Measurements from ENCODE around the gene PROZ. TPM values are rescaled to one million over a fixed set of nuclear protein-coding genes. Genes with fewer than 3 reads are reported as not detected.
"Not testable (repeated sequence)": the region's sequence is repeated elsewhere in the genome, so short reads cannot be mapped to it uniquely, and the experiment has no call there.

The PROZ gene, protein sequence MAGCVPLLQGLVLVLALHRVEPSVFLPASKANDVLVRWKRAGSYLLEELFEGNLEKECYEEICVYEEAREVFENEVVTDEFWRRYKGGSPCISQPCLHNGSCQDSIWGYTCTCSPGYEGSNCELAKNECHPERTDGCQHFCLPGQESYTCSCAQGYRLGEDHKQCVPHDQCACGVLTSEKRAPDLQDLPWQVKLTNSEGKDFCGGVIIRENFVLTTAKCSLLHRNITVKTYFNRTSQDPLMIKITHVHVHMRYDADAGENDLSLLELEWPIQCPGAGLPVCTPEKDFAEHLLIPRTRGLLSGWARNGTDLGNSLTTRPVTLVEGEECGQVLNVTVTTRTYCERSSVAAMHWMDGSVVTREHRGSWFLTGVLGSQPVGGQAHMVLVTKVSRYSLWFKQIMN
- polyA plus RNA-seq (ENCODE audit: insufficient read length) = 0.17 TPM

DNA sequence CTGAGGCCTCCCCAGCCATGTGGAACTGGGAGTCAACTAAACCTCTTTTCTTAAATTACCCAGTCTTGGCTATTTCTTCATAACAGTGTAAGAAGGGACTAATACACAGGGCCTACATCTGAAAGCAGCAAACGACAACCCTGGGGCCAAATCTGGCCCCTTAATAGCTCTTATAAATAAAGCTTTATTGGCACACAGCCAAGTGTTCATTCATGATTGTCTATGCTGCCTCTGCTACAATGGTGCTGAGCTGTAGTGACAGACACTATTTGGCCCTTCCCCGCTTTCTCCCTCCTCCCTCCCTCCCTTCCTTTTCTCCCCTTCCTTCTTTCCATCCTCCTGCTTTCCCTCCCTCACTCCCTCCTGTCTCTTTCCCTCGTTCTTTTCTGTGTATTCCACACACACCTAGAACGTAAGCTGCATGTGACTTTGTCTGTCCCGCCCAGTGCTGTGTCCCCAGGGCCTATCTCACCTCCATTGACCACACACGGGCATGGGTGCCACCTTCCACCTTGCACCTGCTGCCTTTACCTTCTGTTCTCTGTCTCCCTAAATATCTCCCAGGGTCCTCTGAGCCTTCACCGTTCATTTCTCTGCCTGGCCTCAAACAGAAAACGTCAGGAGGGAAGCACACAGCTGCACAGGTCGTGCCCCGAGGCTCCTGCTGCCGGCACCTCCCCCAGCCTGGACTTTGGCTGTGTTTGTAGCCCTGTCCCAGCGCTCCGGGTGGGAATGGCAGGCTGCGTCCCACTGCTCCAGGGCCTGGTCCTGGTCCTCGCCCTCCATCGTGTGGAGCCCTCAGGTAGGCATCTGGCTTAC lies at the start of gene PROZ:
PROZ (plus strand) TSS at position 720 of the 819 bp plus-strand sequence; CDS start at position 733, 13 bp downstream.
- DNase-seq = no peak

DNA sequence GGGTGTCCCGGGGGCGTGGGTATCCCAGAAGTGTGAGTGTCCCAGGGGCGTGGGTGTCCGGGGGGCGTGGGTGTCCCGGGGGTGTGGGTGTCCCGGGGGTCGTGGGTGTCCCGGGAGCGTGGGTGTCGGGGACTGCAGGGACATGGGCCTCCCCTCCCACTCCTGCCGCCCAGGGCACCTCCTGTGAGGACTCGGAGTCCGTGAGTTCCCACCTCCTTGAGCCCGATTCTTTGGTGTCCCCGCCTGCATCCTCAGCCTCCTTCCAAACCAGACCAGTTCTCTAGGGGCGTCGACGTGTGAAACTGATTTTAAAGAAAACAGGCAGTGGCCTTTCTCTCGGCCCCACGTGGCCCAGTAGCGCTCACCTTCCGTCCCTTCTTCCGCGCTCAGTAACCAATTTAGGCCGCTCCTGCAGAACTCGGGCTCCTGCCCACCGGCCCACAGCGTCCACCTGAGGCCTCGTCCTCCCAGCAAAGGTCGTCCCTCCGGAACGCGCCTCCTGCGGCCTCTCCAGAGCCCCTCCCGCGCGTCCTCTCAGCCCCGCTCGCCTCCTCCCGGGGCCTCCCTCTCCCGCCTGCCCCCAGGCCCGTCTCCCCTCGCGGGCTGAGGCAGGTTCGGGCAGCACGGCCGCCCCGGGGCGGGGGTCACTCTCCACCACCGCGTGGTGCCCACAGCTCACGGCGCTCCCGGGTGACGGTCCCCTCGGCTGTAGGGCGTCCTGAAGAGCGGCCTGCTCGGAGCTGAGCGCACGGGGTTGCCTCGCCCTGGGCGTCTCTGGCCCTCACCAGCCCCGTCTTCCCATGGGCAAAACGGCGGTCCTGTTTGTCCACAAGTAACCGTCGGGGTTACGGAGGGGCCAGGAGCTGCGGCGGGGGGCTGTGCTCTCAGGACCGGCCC lies 49.0 kb upstream of the PROZ start:
- DNase-seq = peak; percentile 44

DNA sequence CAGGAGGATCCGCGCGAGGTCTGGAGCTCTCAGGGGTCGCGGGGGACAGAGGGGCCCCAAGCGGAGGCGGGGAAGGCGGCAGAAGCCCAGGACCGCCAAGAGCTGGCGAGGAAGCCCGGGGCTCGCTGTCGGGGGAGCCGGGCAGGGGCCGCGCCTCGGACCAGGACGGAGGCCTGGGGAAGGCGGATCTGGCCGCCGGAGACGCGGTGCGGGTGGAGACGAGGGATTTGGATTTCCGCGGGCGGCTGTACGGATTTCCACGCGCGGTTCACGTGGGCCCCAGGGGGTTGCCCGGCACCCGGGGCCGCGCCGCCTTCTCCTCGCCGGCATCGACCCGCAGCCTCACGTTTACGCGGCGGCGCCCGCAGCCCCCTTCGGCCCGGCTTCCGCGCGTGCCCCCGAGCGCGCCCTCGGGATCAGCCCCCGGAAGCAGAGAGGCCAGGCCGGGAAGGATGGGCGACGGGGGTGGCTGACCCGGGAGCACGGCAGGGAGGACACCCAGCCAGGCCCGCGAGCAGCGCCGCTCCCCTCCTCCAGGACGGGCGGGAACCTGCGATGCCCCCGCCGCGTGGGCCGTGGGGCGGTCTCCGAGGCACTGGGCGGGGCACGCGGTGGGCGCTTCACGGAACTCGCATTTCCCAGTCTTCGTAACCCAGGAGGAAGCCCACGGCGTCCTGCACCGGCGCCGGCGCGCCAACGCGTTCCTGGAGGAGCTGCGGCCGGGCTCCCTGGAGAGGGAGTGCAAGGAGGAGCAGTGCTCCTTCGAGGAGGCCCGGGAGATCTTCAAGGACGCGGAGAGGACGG lies 48.2 kb upstream of the PROZ start:
- DNase-seq = no peak

DNA sequence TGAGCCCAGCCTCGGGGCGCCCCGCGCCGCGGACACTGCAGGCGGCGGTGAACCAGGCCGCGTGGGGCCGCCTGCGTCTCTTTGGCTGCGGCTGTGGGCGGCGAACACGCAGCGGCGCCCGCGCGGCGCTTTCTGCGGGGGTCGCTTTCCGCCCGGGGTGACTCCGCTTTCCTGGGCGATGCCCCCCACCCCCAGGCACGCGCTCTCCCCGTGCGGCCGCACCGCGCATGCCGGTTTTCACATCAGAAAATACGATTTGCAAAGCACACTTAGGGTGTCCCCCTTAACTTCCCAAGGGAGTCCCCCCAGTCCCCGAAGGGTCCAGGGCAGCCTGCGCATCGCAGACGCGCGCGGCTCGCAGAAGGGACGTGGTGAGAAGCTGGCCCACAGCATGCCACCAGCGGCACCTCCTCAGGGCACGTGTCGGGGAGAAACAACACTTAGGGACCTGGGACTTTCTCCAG lies 47.6 kb upstream of the PROZ start:
- no peak for DNase-seq

DNA sequence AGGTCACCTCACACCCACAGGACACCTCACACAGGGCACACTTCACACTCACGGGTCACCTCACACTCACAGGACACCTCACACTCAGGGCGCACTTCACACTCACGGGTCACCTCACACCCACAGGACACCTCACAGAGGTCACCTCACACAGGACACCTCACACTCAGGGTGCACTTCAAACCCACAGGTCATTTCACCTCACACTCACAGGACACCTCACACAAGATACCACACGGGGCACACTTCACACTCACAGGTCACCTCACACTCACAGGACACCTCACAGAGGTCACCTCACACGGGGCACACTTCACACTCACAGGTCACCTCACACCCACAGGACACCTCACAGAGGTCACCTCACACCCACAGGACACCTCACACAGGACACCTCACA lies 46.6 kb upstream of the PROZ start:
- DNase-seq = not testable (repeated sequence)

DNA sequence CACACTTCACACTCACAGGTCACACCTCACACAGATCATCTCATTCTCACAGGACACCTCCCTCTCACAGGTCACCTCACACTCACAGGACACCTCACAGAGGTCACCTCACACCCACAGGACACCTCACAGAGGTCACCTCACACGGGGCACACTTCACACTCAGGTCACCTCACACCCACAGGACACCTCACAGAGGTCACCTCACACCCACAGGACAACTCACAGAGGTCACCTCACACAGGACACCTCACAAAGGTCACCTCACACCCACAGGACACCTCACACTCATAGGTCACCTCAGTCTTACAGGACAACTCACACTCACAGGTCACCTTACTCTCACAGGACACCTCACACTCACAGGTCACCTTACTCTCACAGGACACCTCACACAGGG lies 46.0 kb upstream of the PROZ start:
- not testable (repeated sequence) for DNase-seq

DNA sequence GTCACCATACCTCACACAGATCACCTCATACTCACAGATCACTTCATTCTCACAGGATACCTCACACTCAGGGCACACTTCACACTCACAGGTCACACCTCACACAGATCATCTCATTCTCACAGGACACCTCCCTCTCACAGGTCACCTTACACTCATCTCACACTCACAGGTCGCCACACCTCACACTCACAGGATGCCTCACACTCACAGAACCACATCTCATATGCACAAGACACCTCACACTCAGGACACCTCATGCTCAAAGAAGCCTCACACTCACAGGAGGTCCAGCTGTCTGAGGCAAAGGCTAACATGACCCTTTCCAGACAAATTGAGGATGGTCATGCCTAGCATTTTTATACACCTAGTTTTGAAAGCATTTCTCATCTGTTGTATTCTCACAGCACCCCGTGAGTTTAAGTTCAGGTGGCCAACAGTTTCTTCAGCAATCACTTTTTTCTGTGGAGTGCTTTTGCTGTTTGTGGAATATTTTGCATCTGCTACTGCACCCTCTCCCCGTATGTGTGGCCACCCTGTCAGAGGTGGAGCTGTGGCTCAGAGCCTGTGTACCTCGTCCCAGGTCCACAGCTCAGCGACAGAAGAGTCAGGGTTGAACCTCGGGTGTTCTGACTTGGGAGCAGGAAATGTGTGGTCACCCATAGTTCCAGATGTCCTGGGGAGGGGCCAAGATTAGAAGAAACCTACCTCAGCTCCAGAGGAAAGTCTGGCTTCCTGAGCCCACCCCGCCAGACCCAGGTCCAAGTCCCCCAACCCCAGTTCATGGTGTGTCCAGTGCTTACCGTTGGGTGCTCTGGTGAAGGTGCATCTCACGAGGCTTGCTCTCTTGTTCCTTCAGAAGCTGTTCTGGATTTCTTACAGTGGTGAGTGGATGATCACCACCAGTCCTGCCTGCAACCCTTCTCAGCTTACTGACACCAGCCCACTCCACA lies 45.3 kb upstream of the PROZ start:
- DNase-seq = no peak

DNA sequence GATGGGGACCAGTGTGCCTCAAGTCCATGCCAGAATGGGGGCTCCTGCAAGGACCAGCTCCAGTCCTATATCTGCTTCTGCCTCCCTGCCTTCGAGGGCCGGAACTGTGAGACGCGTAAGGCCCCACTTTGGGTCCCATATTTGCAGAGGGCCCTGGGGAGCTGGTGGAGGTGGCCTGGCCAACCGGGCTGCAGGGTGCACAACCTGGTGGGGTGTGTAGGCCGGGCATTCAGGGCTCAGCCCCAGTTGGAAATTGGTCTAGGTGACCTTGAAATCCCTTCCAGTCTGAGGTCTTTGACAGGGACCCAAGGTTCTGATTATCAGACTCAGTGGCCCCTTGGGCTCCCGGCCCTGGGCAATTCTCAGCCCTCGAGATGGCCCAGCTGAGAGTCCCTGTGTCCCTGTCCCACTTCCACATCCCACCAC lies 44.6 kb upstream of the PROZ start:
- no peak for DNase-seq

DNA sequence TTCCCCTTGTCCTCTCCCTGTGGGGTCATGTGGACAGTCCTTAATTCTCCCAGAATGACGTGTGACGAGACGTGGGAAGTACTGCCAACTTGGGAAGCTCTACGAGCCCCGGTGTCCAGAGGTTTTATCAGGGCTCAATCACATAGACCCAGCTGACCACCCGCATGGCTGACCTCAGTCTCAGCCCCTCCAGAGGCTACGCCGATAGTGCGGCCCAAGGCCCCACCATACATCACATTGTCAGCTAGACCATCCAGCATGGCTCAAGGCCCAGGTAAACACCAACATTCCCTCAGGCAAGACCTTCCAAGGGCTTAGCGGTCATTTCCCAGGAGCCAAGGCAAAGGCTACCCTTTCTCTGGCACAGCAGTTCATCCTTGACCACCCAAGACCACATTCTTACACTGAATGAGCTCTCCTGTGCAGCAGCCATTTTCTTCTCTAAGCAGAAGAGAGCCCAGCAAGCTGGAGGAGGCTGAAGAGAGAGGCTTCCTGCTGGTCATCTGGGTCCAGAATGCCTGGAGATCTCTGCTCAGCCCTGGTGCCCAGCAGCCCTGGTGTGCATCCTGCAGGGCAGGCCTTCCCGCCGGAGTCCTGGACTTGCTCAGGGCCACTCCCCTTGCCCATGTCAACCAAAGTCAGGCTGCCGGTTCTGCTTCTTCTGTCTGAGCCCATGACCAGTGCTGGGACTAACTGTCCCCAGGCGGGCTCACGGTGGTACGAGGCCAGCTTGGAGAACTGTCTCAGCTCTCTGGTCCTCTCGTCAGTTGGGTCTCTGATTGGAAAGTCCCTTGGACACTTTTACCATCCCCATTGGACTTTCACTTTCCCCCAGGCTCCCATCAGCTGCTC lies 43.7 kb upstream of the PROZ start:
- no peak for DNase-seq

DNA sequence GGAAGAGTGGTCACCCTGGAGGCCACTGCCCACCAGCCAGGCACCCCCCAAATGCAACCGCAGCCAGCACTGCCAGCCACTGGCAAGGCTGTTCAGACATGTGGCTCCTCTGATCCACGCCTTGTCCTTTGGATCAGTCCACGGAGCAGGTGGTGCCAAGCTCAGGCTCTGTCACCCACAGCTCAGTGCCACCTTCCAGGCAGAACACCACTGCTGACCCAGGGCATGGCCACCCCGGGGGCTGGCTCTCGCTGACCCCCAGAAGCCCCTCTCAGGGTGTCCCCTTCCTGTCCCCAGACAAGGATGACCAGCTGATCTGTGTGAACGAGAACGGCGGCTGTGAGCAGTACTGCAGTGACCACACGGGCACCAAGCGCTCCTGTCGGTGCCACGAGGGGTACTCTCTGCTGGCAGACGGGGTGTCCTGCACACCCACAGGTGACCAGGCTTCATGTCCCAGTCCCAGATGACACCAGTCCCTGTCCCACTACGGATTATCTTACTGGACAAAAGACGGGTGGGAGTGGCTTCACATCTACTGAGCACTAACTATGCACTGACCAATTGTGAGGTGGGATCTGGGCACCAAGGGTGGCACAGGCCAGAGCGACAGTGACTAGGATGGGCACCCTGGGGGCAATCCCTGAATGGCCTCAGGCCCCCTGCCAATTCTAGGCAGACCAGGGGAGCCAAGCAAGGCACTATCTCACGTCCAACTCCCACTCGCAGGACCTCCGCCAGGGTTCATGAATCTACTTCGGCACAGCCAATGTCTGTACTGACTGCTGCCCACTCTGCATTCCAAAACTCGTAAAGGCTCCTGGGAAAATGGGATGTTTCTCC lies 42.9 kb upstream of the PROZ start:
- no peak for DNase-seq

DNA sequence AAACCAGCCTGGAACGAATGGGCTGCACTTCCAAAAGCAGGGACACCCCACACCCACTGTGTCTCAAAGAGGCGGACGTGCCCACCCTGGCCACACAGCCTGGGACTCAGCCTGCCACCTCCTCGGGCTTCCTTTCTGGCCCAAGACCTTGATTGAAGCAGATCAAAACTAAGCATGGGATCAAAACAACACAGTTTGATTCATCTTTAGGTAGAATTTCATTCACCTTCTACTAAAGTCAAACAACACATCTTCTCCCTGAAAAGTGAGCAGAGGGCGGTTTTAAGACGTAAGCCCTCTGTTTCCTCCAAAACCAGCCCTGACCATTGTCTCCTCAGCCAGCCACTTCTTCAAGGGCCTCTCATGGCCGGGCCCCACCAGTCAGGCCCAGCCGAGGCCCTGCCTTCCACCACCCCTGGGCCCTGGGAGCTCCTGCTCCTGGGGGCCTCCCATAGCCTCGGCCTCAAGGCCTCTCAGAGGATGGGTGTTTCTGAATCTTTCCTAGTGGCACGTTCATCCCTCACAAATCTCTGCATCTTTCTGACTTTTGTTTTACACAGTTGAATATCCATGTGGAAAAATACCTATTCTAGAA lies 42.1 kb upstream of the PROZ start:
- no peak for DNase-seq

DNA sequence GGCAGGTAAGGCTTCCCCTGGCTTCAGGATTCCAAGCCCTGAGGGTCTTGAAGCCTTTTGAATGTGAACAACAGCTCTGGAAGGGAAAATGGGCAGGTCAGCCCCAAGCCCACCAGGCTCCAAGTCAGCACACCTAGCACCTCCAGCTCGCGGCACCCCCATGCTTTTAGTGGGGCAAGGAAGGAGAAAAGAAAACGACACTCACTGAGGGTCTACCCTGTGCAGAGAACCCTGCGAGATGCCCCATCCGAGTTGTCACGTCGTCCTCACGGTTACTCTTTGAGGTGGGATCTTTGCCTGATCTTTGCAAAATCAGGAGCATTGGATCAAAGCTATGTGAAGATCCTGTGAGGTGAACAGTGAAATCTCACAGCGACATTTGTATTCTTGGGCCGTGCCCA lies 41.6 kb upstream of the PROZ start:
- DNase-seq = no peak

DNA sequence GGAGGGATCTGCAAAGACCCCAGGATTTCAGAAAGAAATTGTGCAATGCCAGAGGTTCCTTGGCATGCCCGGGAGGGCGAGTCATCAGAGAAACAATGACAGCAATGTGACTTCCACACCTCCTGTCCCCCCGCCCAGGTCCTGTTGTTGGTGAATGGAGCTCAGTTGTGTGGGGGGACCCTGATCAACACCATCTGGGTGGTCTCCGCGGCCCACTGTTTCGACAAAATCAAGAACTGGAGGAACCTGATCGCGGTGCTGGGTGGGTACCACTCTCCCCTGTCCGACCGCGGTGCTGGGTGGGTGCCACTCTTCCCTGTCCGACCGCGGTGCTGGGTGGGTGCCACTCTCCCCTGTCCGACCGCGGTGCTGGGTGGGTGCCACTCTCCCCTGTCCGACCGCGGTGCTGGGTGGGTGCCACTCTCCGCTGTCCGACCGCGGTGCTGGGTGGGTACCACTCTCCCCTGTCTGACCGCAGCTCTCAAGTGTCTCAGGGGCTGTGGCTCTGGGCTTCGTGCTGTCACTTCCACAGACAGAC lies 41.0 kb upstream of the PROZ start:
- no peak for DNase-seq

DNA sequence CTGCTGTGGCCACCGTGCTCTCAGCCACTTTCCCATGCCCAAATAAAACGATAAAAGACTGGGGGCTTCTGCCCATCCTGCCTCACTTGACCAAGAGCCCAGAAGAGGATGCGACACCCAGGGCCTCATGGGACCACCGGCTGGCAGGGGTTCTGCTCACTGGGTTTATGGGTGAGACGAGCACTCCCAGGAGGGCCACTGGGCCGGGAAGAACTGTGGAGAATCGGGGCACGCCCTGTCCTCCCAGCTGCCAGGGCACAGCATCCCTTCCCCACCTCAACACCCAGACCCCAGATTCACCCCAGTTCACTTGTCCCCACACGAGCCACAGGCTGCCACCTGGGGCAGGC lies 40.6 kb upstream of the PROZ start:
- no peak for DNase-seq

DNA sequence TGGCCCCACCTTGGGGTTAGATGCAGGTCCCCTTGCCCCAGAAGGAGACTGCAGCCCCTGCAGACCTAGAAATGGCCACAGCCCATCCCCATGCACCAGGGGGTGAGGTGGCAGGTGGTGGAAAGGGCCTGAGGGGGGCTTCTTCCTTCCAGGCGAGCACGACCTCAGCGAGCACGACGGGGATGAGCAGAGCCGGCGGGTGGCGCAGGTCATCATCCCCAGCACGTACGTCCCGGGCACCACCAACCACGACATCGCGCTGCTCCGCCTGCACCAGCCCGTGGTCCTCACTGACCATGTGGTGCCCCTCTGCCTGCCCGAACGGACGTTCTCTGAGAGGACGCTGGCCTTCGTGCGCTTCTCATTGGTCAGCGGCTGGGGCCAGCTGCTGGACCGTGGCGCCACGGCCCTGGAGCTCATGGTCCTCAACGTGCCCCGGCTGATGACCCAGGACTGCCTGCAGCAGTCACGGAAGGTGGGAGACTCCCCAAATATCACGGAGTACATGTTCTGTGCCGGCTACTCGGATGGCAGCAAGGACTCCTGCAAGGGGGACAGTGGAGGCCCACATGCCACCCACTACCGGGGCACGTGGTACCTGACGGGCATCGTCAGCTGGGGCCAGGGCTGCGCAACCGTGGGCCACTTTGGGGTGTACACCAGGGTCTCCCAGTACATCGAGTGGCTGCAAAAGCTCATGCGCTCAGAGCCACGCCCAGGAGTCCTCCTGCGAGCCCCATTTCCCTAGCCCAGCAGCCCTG lies 40.0 kb upstream of the PROZ start:
- DNase-seq = no peak

DNA sequence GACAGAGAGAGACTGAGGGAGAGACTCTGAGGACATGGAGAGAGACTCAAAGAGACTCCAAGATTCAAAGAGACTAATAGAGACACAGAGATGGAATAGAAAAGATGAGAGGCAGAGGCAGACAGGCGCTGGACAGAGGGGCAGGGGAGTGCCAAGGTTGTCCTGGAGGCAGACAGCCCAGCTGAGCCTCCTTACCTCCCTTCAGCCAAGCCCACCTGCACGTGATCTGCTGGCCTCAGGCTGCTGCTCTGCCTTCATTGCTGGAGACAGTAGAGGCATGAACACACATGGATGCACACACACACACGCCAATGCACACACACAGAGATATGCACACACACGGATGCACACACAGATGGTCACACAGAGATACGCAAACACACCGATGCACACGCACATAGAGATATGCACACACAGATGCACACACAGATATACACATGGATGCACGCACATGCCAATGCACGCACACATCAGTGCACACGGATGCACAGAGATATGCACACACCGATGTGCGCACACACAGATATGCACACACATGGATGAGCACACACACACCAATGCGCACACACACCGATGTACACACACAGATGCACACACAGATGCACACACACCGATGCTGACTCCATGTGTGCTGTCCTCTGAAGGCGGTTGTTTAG lies 39.2 kb upstream of the PROZ start:
- DNase-seq = no peak

DNA sequence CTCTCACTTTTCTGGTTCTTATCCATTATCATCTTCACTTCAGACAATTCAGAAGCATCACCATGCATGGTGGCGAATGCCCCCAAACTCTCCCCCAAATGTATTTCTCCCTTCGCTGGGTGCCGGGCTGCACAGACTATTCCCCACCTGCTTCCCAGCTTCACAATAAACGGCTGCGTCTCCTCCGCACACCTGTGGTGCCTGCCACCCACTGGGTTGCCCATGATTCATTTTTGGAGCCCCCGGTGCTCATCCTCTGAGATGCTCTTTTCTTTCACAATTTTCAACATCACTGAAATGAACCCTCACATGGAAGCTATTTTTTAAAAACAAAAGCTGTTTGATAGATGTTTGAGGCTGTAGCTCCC lies 38.6 kb upstream of the PROZ start:
- no peak for DNase-seq
